Activated CD4-positive, alpha-beta T cell treated with anti-CD3 and anti-CD28 coated beads, Interleukin-2, amount 50 U/mL, for 1 hour (primary cell): ENCODE measurements around the gene KAZN.

Source experiments
- DNase-seq: peaks from one replicate; pipeline ENCODE4 v3.0.0-alpha.2; 2020

The KAZN gene

GRCh38 chr1:14615549-14616218 is 17.2 kb downstream of the KAZN start:
- DNase-seq = no peak

GRCh38 chr1:14616632-14617396 is 18.3 kb downstream of the KAZN start:
- no peak for DNase-seq

GRCh38 chr1:14617791-14618190 is 19.3 kb downstream of the KAZN start:
- DNase-seq = no peak

- no peak for DNase-seq
Observed at GRCh38 chr1:14620941-14621340, 22.5 kb downstream of the KAZN start.

GRCh38 chr1:14623090-14623489 is 24.6 kb downstream of the KAZN start:
- no peak for DNase-seq

GRCh38 chr1:14624941-14625340 is 26.5 kb downstream of the KAZN start:
- no peak for DNase-seq

GRCh38 chr1:14625572-14625971 is 27.1 kb downstream of the KAZN start:
- no peak for DNase-seq

- DNase-seq = no peak
Observed at GRCh38 chr1:14625996-14626395, 27.5 kb downstream of the KAZN start.

GRCh38 chr1:14626869-14627607 is 28.6 kb downstream of the KAZN start:
- DNase-seq = no peak

- no peak for DNase-seq
Observed at GRCh38 chr1:14627608-14628489, 29.4 kb downstream of the KAZN start.

- DNase-seq = no peak
Observed at GRCh38 chr1:14629363-14630014, 31.0 kb downstream of the KAZN start.

GRCh38 chr1:14630986-14631385 is 32.5 kb downstream of the KAZN start:
- no peak for DNase-seq

GRCh38 chr1:14631421-14631820 is 32.9 kb downstream of the KAZN start:
- DNase-seq = no peak

GRCh38 chr1:14634486-14634885 is 36.0 kb downstream of the KAZN start:
- DNase-seq = no peak

GRCh38 chr1:14635421-14635820 is 36.9 kb downstream of the KAZN start:
- DNase-seq = no peak

GRCh38 chr1:14636897-14637632 is 38.6 kb downstream of the KAZN start:
- DNase-seq = no peak

GRCh38 chr1:14639291-14640050 is 41.0 kb downstream of the KAZN start:
- DNase-seq = no peak

GRCh38 chr1:14642712-14643111 is 44.2 kb downstream of the KAZN start:
- DNase-seq = no peak

- DNase-seq = no peak
Observed at GRCh38 chr1:14646973-14647372, 48.5 kb downstream of the KAZN start.

GRCh38 chr1:14647777-14648176 is 49.3 kb downstream of the KAZN start:
- DNase-seq = no peak

GRCh38 chr1:14648391-14648790 is 49.9 kb downstream of the KAZN start:
- DNase-seq = no peak
